ENCODE data around the gene S100A1.
"Not testable (repeated sequence)": the region's sequence is repeated elsewhere in the genome, so short reads cannot be mapped to it uniquely, and the experiment has no call there.

Gene S100A1

DNA sequence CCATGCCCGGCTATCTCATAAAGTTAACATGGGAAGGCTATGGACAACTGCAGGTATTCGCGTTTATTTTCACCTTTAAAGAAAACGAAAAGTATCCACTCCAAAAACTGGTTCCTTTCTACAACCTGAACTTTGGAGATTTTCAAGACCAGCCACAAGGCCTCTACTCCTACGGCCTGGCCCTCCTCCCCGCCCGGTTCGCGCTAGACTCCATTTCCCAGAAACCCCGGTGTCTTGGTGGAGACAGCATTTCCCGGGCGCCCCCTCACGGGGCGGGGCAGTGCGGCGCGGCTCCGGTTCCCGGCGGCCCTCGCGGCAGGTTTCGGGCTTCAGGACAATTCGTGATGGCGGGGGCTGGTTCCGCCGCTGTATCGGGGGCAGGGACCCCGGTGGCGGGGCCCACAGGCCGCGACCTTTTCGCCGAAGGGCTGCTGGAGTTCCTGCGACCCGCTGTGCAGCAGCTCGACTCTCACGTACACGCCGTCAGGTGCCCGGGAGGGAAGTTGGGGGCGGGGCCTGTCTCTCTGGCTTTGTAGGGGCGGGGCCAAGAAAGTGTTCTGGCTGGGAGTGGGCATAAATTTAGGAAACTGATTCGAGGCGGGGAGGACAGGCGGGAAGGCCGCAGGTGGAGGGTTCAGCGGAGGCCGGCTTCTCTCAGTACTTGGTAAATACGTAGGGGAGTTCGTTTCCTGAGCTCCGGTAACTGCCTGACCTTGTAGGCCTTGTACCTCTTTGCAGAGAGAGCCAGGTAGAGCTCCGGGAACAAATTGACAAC, 30.4 kb downstream of the S100A1 start, which contains the start of gene SNAPIN:
Gene SNAPIN (plus strand): TSS at position 304 of the 775 bp plus-strand sequence. CDS start 41 bp downstream, at position 345.
- DNase-seq = peak; percentile 88 to 91

DNA sequence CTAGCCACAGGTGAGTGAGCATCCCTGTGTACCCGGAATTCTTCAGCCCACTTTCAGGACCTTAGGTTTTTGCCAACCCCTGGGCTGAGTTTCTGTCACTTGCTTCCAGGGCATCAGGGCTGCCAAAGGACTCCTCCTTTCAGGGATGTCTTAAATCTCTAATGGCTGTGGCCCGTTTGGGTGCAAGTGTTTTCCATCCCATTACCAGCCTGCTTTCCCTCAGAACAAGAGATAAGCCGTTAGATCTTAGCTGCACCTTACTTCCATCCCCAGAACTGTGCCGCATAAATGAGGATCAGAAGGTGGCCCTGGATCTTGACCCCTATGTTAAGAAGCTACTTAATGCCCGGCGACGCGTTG, 30.9 kb downstream of the S100A1 start:
- DNase-seq = no peak

DNA sequence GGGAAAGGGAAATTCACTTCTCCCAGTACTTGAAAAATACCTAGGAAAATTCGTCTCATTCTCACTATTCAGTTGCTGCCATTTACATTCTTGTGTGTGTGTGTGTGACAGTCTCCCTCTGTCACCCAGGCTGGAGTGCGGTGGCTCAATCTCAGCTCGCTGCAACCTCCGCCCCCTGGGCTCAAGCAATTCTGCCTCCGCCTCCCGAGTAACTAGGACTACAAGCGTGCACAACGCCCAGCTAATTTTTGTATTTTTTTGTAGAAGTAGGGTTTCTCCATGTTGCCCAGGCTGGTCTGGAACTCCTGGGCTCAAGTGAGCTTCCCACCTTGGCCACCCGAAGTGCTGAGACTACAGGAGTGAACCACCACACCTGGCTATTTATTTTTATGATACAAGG, 31.4 kb downstream of the S100A1 start:
- DNase-seq = no peak

DNA sequence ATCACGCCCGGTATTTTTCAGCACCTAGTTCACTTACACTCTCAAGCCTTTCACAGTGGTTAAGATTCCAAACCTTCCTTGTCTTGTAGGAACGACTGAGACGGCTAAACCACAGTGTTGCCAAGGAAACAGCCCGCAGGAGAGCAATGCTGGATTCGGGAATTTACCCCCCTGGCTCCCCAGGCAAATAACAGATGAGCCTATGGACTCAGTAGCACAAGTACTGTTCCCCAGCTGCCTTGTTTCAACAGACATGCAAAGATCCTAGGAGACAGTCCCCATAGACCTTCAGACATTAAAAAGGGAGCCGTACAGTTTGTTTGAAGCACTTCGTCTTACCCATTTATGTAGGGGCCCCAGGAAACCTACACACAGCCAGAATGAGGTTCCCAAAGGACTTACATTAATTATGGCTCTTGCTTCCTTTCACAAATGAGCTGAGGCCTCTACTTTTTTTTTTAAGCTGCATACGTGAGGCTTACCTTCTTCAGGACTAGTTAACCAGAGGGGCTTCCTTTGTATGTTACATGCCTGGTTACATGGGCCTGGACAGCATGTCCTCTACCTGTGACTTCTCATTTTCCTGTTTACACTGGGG, 33.0 kb downstream of the S100A1 start:
- DNase-seq = no peak

DNA sequence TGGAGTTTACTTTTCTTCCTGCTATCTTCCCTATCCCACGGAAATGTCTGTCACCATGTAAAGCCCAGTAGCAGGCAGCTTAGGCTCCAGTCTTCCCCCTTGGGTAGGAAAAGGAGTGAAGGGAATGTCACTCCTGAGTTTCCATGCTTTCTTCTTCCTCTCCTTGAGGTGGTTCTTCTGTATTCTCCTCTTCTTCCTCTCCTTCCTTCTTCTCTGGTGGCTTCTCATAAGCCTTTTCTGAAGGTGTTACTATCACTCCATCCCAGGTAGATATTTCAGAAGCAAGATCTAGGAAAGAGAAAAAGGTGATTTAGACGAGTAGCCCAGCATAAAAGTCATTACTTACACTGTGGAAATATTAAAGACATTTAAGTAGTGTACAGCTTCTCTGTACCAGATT, 34.0 kb downstream of the S100A1 start:
- no peak for DNase-seq

DNA sequence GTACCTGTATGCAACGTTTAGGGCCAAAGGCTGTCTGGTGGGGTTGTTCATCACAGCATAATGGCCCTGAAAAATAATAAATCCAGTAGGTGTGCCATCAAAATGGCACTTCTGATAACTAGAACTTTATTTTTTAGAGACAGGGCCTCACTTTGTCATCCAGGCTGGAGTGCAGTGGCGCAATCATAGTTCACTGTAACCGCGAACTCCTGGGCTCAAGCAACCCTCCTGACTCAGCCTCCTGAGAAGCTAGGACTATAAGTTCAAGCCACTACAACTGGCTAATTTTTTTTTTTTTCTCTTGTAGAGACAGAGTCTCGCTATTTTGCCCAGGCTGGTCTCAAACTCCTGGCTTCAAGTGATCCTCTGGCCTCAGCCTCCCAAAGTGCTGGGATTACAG, 35.0 kb downstream of the S100A1 start:
- DNase-seq = no peak

DNA sequence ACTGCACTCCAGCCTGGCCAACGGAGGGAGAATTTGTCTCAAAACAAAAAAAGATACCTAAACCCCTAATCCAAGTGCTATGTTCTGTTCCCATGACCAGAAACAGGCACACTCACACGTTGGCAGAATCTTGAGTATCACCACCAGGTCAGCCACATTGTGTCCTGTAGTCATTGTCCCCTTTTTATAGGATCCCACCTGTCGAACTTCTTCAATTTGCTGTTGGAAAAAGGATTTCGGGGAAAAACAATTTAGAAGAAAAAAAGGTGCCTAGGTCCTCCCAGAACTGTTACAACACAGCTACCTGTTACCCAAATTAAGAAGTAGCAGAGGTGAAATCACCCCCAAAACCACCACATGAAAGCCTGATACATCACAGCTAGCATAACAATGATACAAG, 39.2 kb downstream of the S100A1 start:
- DNase-seq = no peak

GRCh38 chr1:153668672-153669071, 40.4 kb downstream of the S100A1 start:
- DNase-seq = not testable (repeated sequence)

DNA sequence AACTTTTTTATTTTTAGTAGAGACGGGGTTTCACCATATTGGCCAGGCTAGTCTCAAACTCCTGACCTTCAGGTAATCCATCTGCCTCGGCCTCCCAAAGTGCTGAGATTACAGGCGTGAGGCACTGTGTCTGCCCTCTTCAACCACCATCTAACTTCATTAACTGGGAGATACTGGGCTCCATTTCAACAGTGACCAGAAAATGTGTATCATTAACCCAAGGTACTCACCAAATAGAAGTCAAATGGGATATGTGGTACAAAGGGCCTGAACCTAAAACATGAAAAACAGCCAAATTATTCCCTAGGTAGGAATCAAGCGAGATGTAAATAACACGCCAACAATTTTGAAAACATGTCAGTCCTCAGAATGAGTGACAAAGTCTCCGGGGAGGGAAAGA, 41.4 kb downstream of the S100A1 start:
- no peak for DNase-seq

DNA sequence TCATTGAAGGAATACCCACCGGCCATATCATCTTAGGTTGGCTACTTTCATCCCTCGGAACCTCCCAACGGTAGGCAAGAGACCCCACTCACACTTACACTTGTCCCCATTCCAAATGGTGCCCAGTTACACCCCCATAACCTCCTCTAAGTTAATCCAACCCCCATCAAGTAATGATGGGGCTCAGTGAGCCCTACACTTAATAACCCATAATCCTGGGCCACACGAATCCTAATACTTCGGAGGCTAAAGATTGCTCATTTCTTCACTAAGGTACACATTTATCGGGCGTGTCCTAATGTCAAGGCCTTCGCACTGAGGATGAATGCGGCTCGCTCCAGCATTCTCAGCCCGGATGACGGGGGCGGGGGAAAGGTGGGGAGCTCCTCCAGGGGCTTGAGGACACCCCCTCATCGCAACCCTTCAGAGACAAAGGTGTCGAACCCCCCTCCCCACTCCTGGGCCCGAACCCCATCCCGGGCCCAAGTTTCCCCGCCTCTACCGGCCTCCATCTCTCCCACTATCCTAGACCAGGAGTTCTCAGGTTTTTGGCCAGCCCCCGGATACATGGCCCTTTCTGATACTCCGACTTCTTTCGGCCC, 42.1 kb downstream of the S100A1 start:
- DNase-seq = no peak

DNA sequence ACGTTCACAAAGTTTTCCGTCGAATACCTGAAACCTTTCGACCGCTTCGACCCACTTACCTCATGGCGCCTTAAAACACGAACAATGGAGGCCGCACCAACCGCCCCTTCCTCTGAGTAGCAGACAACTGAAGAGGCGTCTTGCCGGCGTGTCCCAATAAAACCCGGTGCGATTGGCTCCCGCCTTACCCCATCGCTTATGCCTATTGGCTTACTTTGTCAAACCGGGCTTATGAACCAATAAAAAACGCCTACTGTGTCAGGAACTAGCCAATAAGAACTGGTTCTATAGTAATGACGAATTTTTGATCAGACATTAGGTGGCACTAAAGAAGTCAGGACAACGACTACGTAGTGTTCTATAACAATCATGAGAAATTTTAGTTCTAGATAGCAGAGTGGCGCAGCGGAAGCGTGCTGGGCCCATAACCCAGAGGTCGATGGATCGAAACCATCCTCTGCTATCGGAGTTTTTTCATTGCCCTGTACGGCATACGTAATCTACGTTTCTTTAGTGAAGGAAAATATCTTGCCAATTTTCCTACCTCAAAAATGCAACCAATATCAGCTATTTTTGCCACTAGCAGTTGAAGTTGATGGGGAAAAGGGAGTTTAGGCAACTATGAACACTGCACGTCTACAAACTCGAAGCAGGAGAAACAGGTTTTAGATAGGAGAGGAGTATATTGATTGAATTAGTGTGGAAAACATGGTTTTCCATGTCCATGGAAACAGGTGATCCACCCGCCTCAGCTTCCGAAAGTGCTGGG, 42.8 kb downstream of the S100A1 start, which contains the start of gene ILF2:
Gene ILF2 (minus strand): TSS at position 135 of the 769 bp plus-strand sequence. CDS start 71 bp downstream, at position 64.
- DNase-seq = peak; percentile 99 to 100

DNA sequence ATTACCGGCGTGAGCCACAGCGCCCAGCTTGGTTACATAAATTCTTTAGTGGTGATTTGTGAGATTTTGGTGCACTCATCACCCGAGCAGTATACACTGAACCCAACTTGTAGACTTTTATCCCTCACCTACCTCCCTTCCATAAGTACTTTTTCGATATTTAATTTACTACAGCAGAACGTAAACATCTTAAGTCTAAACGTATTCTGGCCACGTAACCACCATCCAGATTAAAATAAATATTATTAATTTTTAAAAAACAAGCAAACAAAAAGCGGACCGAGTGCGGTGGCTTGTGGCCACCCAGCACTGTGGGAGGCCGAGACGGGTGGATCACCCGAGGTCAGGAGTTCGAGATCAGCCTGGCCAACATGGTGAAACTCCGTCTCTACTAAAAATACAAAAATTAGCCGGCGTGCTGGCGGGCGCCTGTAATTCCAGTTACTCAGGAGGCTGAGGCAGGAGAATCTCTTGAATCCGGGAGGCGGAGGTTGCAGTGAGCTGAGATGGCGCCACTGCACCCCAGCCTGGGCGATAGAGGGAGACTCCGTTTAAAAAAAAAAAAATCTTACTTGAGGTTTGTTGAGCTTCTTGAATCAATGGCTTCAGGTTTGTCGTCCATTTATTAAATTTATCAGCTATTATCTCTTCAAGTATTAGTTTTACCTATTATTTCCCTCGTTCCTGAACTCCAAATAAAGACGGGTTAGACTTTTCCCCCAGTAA, 43.6 kb downstream of the S100A1 start:
- DNase-seq = peak; percentile 68

GRCh38 chr1:153673511-153673910, 45.3 kb downstream of the S100A1 start:
- DNase-seq = no peak

- peak; percentile 49 to 56 for DNase-seq
These were observed 49.7 kb downstream of the S100A1 start for GRCh38 chr1:153677718-153678518.

GRCh38 chr1:153678519-153679336, 50.5 kb downstream of the S100A1 start, which contains the start of gene NPR1:
Gene NPR1 (plus strand): TSS chr1:153678688. CDS start chr1:153679109, 421 bp downstream.
- DNase-seq = no peak

- DNase-seq = no peak
These were observed 51.3 kb downstream of the S100A1 start for GRCh38 chr1:153679337-153680119.

DNA sequence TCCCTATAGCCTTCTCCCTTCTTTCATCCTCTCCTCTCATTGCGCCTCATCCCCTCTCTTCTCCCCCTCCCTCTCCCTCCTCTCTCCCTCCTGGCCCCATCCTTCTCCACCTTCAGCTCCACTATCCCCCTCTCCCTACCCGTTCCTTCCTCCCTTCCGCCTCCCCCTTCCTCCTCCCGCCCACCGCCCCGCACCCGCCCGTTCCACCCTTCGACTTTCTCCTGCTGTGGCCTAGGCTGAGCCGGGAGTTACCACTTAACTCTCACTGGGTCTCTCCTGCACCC, 51.8 kb downstream of the S100A1 start:
- DNase-seq = no peak

Measured in CD4-positive, alpha-beta T cell treated with Interleukin-4 for 1 hour (primary cell).